Nephron progenitor cell (in vitro differentiated cells): ENCODE data around the gene IL9R.
"Not testable (repeated sequence)": the region's sequence is repeated elsewhere in the genome, so short reads cannot be mapped to it uniquely, and the experiment has no call there.

Experiments
- DNase-seq: peaks from one replicate; pipeline ENCODE4 v3.0.0; 2021
- H3K27ac Mint-ChIP-seq: 2 replicates; pipeline ENCODE4 v1.8.0; 2021; ENCODE audit warnings: mild to moderate bottlenecking, moderate library complexity, mixed read lengths
- H3K27me3 Mint-ChIP-seq: 2 replicates; pipeline ENCODE4 v1.8.0; 2021; ENCODE audit warnings: mild to moderate bottlenecking, low read depth, mixed read lengths; ENCODE audit not compliant: poor library complexity
- H3K36me3 Mint-ChIP-seq: 2 replicates; pipeline ENCODE4 v1.8.0; 2021; ENCODE audit warnings: low read depth, mixed read lengths
- H3K4me1 Mint-ChIP-seq: 2 replicates; pipeline ENCODE4 v1.8.0; 2021; ENCODE audit warnings: mixed read lengths
- H3K4me3 Mint-ChIP-seq: 2 replicates; pipeline ENCODE4 v1.8.0; 2021; ENCODE audit warnings: mild to moderate bottlenecking, moderate library complexity, mixed read lengths
- H3K9me3 Mint-ChIP-seq: 2 replicates; pipeline ENCODE4 v1.8.0; 2021; ENCODE audit warnings: mild to moderate bottlenecking, moderate library complexity, mixed read lengths
- CTCF ChIP-seq: fragments of 200-600 bp; sonication (generic); IDR thresholded peaks from 2 replicates; pipeline ENCODE4 v1.5.0; 2021; ENCODE audit warnings: antibody characterized with exemption

Gene IL9R

GRCh38 chrX:155988859-155989258 is 8.6 kb upstream of the IL9R start:
- no peaks in the 10 kb centered on the region for H3K4me1 Mint-ChIP-seq
- no peak overlapping the region for H3K4me3 Mint-ChIP-seq
- H3K27me3 Mint-ChIP-seq, result peaks cover 3% of the 10 kb centered on the region
- H3K9me3 Mint-ChIP-seq, result peaks cover 47% of the 10 kb centered on the region
- DNase-seq, result no peak
- H3K36me3 Mint-ChIP-seq, result no peaks in the 10 kb centered on the region
- no peak for TF ChIP-seq CTCF
- H3K27ac Mint-ChIP-seq, result no peak overlapping the region

GRCh38 chrX:155993421-155993820 is 4.1 kb upstream of the IL9R start:
- H3K9me3 Mint-ChIP-seq, result peaks cover 64% of the 10 kb centered on the region
- no peak for TF ChIP-seq CTCF
- DNase-seq, result no peak
- no peak overlapping the region for H3K27ac Mint-ChIP-seq
- peaks cover 6% of the 10 kb centered on the region for H3K27me3 Mint-ChIP-seq
- H3K36me3 Mint-ChIP-seq, result no peaks in the 10 kb centered on the region
- H3K4me1 Mint-ChIP-seq, result no peaks in the 10 kb centered on the region
- no peak overlapping the region for H3K4me3 Mint-ChIP-seq

GRCh38 chrX:155995321-155995875 is 2.1 kb upstream of the IL9R start:
- Mint-ChIP-seq H3K4me1 (no peaks in the 10 kb centered on the region), H3K36me3 (no peaks in the 10 kb centered on the region), H3K27me3 (peaks cover 6% of the 10 kb centered on the region), H3K9me3 (peaks cover 58% of the 10 kb centered on the region), H3K4me3 (no peak overlapping the region), H3K27ac (no peak overlapping the region)
- no peak for DNase-seq
- TF ChIP-seq CTCF, result no peak

GRCh38 chrX:155998116-155998515 is 620 bp downstream of the IL9R start:
- no peaks in the 10 kb centered on the region for H3K36me3 Mint-ChIP-seq
- no peaks in the 10 kb centered on the region for H3K4me1 Mint-ChIP-seq
- no peak overlapping the region for H3K27ac Mint-ChIP-seq
- DNase-seq, result no peak
- no peak for TF ChIP-seq CTCF
- H3K4me3 Mint-ChIP-seq, result no peak overlapping the region
- peaks cover 60% of the 10 kb centered on the region for H3K9me3 Mint-ChIP-seq
- H3K27me3 Mint-ChIP-seq, result peaks cover 3% of the 10 kb centered on the region

GRCh38 chrX:155998761-155999510 is 1.4 kb downstream of the IL9R start:
- TF ChIP-seq CTCF, result no peak
- Mint-ChIP-seq H3K27ac (no peak overlapping the region), H3K9me3 (peaks cover 61% of the 10 kb centered on the region), H3K36me3 (no peaks in the 10 kb centered on the region), H3K4me3 (no peak overlapping the region), H3K27me3 (peaks cover 3% of the 10 kb centered on the region), H3K4me1 (no peaks in the 10 kb centered on the region)
- no peak for DNase-seq

- not testable (repeated sequence) for H3K36me3 Mint-ChIP-seq, H3K27me3 Mint-ChIP-seq, H3K4me3 Mint-ChIP-seq, H3K27ac Mint-ChIP-seq, H3K4me1 Mint-ChIP-seq, DNase-seq
- H3K9me3 Mint-ChIP-seq, result peaks cover 65% of the 10 kb centered on the region
Measured at GRCh38 chrX:155999751-156000150, 2.3 kb downstream of the IL9R start.
